ENCODE results near the gene STIM2. TPM values are rescaled to one million over a fixed set of nuclear protein-coding genes. Genes with fewer than 3 reads are reported as not detected.
"Not testable (repeated sequence)": the region's sequence is repeated elsewhere in the genome, so short reads cannot be mapped to it uniquely, and the experiment has no call there.

The STIM2 gene
- total RNA-seq, 1 experiment from 2014 or later, result 44.4 TPM

GRCh38 chr4:27001398-27002164, 140.9 kb downstream of the STIM2 start:
- DNase-seq (ENCODE audit: low spot score), result no peak

DNA sequence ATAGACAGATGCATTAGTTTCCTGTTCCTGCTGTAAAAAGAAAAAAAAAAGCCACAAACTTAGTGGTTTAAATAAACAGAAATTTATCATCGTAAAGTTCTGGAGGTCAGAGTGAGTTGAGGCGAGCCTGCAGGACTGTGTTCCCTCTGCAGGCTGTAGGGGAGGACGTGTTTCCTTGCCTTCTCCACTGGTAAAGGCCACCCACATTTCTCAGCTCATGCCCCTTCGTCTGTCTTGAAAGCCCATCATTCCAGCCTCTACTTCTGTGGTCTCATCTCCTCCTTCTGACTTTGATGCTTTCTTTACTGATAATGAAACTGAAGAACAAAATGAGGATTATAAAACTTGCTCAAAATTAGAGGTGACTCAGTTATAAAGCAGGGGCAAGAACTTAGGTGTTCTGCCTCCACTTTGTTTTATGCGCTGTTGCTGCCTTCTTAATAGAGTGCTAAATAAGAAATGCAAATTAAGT, 143.0 kb downstream of the STIM2 start:
- peak; percentile 87 for DNase-seq (ENCODE audit: low spot score)

- DNase-seq (ENCODE audit: low spot score), result no peak
Observed at GRCh38 chr4:27005501-27005900, 144.9 kb downstream of the STIM2 start.

- DNase-seq (ENCODE audit: low spot score), result no peak
Observed at GRCh38 chr4:27005905-27006590, 145.4 kb downstream of the STIM2 start.

GRCh38 chr4:27006646-27007045, 146.0 kb downstream of the STIM2 start:
- DNase-seq (ENCODE audit: low spot score), result no peak

GRCh38 chr4:27007507-27007906, 146.9 kb downstream of the STIM2 start:
- DNase-seq (ENCODE audit: low spot score), result no peak

DNA sequence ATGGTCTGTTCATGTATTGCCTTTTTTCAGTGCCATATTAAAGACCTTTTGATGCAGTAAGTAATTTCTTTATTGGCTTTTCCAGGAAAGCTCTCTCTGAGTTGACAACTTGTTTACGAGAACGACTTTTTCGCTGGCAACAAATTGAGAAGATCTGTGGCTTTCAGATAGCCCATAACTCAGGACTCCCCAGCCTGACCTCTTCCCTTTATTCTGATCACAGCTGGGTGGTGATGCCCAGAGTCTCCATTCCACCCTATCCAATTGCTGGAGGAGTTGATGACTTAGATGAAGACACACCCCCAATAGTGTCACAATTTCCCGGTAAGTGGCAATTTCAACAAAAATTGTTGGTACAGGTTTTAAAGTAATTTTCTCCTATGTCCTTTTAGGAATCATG, 148.0 kb downstream of the STIM2 start:
- peak; percentile 58 for DNase-seq (ENCODE audit: low spot score)

DNA sequence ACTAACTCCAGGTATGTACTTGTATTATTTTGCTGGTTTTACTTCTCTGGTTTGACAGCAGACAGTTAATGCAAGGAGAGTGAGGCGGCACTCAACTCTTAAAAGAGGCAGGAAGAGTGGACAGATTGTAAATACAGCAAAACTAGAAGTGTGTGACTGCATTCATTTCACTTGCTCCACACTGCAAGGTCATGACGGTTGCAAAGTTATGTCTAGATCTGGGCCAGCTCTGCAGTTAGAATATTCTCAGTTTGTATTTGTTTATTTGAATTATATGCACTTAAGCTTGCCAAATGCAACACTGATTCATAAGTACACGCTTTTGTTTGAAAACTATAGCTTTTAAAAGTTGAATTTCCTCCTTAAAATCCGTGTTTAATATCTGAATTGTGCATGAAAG, 148.9 kb downstream of the STIM2 start:
- peak; percentile 52 for DNase-seq (ENCODE audit: low spot score)

DNA sequence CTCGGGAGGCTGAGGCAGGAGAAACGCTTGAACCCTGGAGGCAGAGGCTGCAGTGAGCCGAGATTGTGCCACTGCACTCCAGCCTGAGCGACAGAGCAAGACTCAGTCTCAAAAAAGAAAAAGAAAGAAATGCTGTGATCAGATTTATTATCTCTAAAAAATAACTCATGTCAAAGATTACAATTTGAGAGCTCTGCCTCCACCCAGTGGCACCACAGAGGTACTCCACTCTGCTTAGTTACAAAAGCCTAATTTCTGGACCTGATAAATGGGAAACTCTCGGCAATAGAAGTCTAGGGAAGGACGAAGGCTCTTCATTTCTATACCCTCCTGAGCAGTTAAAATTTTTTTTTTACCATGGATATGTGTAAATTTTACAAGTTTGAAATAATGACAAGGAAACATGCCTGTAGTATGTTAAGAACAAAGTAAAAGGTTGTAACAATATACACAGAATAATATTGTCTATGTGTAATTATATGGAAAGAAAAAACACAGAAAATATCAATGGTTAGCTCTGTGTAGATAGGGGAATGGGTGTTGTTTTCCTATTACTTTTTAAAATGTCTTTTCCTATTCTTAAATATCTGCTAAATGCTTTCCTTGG, 149.8 kb downstream of the STIM2 start:
- DNase-seq (ENCODE audit: low spot score), result peak; percentile 70

GRCh38 chr4:27011401-27011800, 150.8 kb downstream of the STIM2 start:
- DNase-seq (ENCODE audit: low spot score), result no peak

- DNase-seq (ENCODE audit: low spot score), result no peak
Observed at GRCh38 chr4:27013012-27013411, 152.4 kb downstream of the STIM2 start.

- no peak for DNase-seq (ENCODE audit: low spot score)
Observed at GRCh38 chr4:27016551-27016950, 155.9 kb downstream of the STIM2 start.

- DNase-seq (ENCODE audit: low spot score), result no peak
Observed at GRCh38 chr4:27017623-27018022, 157.0 kb downstream of the STIM2 start.

GRCh38 chr4:27018076-27018475, 157.4 kb downstream of the STIM2 start:
- no peak for DNase-seq (ENCODE audit: low spot score)

DNA sequence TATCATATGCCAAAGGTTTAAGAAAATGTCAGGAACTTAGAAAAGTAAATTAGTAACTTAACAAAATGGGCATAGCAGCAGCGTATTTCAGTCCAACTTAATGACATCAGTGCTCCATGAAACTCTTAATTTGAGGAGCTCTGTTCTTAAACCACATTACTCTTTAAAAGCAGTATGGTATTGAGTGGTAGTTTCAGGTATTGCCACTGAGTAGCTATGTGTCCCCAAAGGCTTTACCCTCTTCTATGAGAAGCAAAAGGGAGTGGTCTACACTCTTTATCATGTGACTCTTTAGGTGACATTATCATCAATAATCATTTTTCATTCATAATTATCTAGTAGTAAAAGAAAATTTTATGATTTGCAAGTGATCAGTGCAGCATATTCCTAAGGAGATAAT, 158.3 kb downstream of the STIM2 start:
- DNase-seq (ENCODE audit: low spot score), result no peak

- DNase-seq (ENCODE audit: low spot score), result no peak
Observed at GRCh38 chr4:27019766-27020165, 159.1 kb downstream of the STIM2 start.

- DNase-seq (ENCODE audit: low spot score), result no peak
Observed at GRCh38 chr4:27020203-27020602, 159.6 kb downstream of the STIM2 start.

DNA sequence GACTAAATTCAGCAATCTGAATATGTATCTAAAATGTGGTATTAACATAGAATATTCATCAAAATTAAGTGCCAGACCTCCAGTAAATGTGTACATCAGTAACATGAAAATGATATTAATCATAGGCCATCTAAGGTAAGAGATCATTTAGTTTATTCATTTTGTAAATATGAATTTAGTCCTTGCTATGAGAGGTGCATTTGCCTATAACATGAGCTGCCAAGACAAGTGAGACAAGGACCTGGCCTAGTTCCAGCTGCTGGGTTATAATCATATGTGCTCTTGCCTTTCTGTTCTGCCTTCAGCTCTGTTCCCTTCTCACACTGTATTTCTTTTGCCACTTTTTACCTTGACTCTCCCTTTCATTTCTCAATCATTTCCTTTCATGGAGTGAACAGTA, 160.0 kb downstream of the STIM2 start:
- DNase-seq (ENCODE audit: low spot score), result no peak

DNA sequence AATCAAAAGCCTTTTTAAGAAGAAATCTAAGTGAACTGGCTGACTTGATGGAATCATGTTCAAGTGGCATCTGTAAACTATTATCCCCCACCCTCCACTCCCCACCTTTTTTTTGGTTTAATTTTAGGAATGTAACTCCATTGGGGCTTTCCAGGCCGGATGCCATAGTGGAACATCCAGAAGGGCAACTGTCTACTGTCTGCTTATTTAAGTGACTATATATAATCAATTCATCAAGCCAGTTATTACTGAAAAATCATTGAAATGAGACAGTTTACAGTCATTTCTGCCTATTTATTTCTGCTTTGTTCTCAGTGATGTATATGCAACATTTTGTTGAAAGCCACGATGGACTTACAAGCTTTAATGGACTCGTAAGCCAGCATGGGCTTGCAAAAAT, 162.3 kb downstream of the STIM2 start:
- DNase-seq (ENCODE audit: low spot score), result no peak

GRCh38 chr4:27023366-27023765, 162.7 kb downstream of the STIM2 start:
- DNase-seq (ENCODE audit: low spot score), result no peak

DNA sequence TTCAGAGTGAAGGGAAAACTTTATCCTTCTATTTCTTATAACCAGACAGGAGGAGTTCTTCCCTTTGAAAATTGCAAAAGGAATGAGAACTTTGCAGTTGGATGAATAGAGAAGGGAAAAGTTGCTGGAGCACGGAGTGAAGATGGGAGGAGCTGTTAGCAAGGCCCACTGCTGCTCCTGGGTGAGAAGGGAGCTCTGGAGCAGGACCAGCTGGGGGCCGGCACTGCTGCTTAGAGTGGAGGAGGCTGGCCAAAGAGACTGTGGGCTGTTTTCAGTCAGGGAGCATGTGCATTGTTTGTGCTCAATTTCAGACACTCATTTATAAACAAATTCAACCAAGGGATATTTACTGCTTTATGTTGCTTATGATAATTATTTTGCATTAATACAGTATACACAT, 164.2 kb downstream of the STIM2 start:
- no peak for DNase-seq (ENCODE audit: low spot score)

DNA sequence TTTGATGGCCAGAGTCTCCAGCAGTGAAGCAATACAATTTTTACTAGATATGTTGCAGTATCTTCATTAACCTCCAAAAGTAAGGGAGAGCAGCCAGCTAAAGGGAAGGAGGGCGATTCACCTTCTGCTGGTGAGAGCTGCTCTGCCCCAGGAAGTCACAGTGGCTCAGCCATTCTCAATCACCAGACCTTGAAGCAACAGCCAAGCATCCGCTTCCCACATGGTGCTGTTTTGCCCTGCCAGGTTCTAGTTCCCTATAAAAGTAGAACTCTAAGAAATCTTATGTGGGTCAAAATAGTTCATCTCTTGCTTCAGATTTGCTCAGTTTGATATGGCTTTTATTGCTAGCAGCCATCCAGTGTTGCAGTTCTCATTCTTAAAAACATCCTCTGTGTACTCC, 166.8 kb downstream of the STIM2 start:
- no peak for DNase-seq (ENCODE audit: low spot score)

DNA sequence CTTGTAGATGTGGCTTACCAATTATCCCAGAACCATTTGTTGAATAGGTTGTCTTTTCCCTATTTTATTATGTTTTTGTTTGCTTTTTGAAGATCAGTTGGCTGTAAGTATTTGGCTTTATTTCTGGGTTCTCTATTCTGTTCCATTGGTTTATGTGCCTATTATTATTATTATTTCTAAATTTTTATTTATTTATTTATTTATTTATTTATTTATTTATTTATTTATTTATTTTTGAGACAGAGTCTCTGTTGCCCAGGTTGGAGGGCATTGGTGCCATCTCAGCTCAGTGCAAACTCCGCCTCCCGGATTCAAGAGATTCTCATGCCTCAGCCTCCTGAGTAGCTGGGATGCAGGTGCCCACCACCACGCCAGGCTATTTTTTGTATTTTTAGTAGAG, 174.5 kb downstream of the STIM2 start:
- not testable (repeated sequence) for DNase-seq (ENCODE audit: low spot score)

All from H4 (cell line).